BLaER1 (cell line): ENCODE data around the gene WWOX.

Experiments
- H3K27ac ChIP-seq: shearing (Covaris generic); formaldehyde crosslinking; 2 replicates; pipeline ENCODE4 v1.8.1; 2022
- H3K27me3 ChIP-seq: shearing (Covaris generic); formaldehyde crosslinking; 2 replicates; pipeline ENCODE4 v1.8.1; 2022
- H3K36me3 ChIP-seq: shearing (Covaris generic); formaldehyde crosslinking; 2 replicates; pipeline ENCODE4 v1.8.1; 2022
- H3K4me1 ChIP-seq: shearing (Covaris generic); formaldehyde crosslinking; 2 replicates; pipeline ENCODE4 v1.8.1; 2022
- H3K4me2 ChIP-seq: shearing (Covaris generic); formaldehyde crosslinking; 2 replicates; pipeline ENCODE4 v1.8.1; 2022
- H3K4me3 ChIP-seq: shearing (Covaris generic); formaldehyde crosslinking; 2 replicates; pipeline ENCODE4 v1.8.1; 2022
- H3K9ac ChIP-seq: shearing (Covaris generic); formaldehyde crosslinking; 2 replicates; pipeline ENCODE4 v1.8.1; 2022
- H3K9me3 ChIP-seq: shearing (Covaris generic); formaldehyde crosslinking; 2 replicates; pipeline ENCODE4 v1.8.1; 2022
- H4K20me1 ChIP-seq: shearing (Covaris generic); formaldehyde crosslinking; 2 replicates; pipeline ENCODE4 v1.8.1; 2022
- Cebpa-rat ChIP-seq: shearing (Covaris generic); IDR thresholded peaks from 2 replicates; pipeline ENCODE4 v1.8.1; 2022

Gene WWOX

DNA sequence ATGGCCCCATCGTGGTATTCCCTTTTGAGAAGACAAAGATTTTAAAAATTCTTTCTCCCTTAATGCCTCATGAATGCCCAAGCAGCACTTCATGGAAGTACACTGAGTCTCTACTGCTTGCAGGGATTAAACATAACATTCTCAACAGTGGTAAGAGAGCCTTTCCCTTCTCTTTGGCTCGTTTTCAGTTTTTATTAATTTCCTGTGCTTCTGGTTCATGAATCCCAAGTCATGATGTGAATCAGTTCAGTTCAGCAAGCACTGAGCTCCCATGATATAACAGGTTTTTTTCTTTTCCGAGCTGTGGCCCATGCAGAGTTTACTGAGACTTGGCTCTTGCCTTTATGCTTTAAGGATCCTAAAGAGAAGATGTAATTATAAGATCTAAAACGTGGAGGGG lies 175.3 kb downstream of the WWOX start:
- no peaks in the 10 kb centered on the region for H3K4me1 ChIP-seq
- no peak overlapping the region for H3K4me3 ChIP-seq
- no peak overlapping the region for H3K27ac ChIP-seq
- no peaks in the 10 kb centered on the region for H3K9me3 ChIP-seq
- no peak overlapping the region for H3K4me2 ChIP-seq
- no peaks in the 10 kb centered on the region for H3K36me3 ChIP-seq
- no peaks in the 10 kb centered on the region for H3K27me3 ChIP-seq
- no peak for TF ChIP-seq Cebpa-rat
- H3K9ac ChIP-seq: no peak overlapping the region
- H4K20me1 ChIP-seq: no peaks in the 10 kb centered on the region

DNA sequence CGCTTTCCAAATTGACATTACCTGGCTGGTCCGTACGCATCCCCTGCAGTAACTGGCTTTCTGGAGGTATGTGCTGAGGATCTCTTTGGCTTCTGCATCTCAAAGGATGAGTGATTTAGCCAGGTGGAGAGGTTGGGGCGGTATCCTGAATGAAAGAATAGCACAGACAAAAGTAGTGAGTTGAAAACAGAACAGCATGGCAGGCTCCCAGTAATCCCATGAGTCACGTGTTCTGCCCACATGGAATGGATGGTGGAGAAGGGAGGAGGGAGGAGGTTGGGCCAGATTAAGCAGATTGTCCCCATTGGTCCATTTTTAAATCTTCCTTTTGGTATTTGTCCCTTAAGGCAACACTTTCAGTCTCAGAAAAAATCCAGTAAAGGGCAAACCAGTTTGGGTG lies 176.0 kb downstream of the WWOX start:
- Histone ChIP-seq H3K9ac (no peak overlapping the region), H3K27me3 (no peaks in the 10 kb centered on the region), H3K9me3 (no peaks in the 10 kb centered on the region), H3K36me3 (no peaks in the 10 kb centered on the region), H3K4me3 (no peak overlapping the region), H4K20me1 (no peaks in the 10 kb centered on the region), H3K27ac (no peak overlapping the region), H3K4me2 (no peak overlapping the region), H3K4me1 (no peaks in the 10 kb centered on the region)
- TF ChIP-seq Cebpa-rat: no peak

DNA sequence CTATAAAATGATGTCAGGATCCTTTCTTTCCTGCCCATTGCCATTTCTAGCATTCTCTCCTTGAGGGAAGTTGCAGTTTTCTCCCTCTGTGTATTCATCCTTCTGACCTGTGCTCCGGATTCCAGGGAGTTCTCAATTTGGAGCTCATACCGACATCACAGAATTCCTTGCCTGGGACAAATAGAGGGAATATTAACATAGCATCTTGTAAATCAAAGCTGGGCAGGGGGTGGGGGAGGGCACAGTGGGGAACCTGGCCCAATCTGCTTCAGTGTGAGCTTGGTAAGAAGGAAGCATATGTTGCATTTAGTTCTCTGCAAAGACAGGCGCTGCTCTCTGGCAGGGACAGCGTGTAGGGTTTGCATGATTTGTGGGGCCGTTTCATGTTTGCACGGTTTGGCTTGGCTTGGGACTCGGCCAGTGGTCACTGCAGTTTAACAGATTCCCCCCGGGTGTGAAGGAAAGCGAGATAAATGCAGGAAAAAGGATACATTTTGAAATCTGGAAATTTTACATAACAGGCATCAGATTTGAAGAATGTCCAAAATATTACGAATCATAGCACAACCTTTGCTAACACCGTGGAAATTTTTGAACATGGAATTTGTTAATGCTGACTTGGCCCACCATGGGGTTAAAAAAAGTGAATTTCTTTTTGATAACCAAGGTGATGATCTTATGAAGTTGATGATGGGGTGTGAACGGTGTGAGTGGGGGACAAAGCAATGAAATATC lies 178.0 kb downstream of the WWOX start:
- Histone ChIP-seq H3K27me3 (no peaks in the 10 kb centered on the region), H3K4me3 (no peak overlapping the region), H3K4me1 (no peaks in the 10 kb centered on the region), H4K20me1 (no peaks in the 10 kb centered on the region), H3K36me3 (no peaks in the 10 kb centered on the region), H3K27ac (no peak overlapping the region), H3K9me3 (no peaks in the 10 kb centered on the region), H3K9ac (no peak overlapping the region), H3K4me2 (no peak overlapping the region)
- no peak for TF ChIP-seq Cebpa-rat

DNA sequence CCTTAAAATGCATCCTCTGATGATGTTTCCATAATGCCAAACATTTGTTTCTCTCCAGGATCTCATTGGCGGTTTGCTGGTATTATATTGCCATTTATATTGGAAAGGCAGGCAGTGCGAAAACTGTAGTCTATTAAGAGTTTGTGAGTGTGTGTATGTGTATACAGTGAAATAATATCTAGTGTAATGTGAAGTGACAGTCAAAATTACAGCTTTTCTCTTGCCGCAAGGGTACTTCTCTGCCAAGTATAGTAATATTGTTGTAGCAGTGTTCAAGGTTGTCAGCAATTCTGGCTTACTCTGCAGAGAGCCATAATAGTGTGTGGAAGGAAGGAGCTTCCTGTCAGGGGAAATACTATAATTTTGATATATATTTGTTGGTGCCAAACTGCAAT lies 178.6 kb downstream of the WWOX start:
- H3K4me2 ChIP-seq: no peak overlapping the region
- H3K27ac ChIP-seq: no peak overlapping the region
- no peaks in the 10 kb centered on the region for H3K9me3 ChIP-seq
- no peaks in the 10 kb centered on the region for H3K36me3 ChIP-seq
- H3K9ac ChIP-seq: no peak overlapping the region
- no peaks in the 10 kb centered on the region for H3K27me3 ChIP-seq
- no peak overlapping the region for H3K4me3 ChIP-seq
- H4K20me1 ChIP-seq: no peaks in the 10 kb centered on the region
- TF ChIP-seq Cebpa-rat: no peak
- no peaks in the 10 kb centered on the region for H3K4me1 ChIP-seq

DNA sequence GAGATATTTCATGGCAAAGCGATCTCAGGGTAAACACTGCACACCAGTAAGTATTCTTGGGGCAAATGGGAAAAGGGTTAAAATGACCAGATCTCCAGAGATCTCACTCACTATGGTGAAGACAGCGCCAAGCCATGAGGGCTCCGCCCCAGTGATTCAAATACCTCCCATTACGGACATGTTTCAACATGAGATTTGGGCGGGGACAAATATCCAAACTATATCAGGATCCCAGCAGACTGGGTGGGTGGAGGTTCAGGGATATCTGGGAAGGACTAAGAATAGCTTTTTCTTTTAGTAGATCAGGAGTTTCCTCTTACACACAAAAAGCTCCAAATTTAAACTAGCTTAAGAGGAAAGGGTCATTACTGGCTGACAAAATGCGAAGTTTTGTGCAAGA lies 181.7 kb downstream of the WWOX start:
- Histone ChIP-seq H3K27ac (no peak overlapping the region), H3K36me3 (no peaks in the 10 kb centered on the region), H3K4me3 (no peak overlapping the region), H4K20me1 (no peaks in the 10 kb centered on the region), H3K9me3 (no peaks in the 10 kb centered on the region), H3K27me3 (no peaks in the 10 kb centered on the region), H3K4me2 (no peak overlapping the region), H3K4me1 (no peaks in the 10 kb centered on the region), H3K9ac (no peak overlapping the region)
- TF ChIP-seq Cebpa-rat: no peak

DNA sequence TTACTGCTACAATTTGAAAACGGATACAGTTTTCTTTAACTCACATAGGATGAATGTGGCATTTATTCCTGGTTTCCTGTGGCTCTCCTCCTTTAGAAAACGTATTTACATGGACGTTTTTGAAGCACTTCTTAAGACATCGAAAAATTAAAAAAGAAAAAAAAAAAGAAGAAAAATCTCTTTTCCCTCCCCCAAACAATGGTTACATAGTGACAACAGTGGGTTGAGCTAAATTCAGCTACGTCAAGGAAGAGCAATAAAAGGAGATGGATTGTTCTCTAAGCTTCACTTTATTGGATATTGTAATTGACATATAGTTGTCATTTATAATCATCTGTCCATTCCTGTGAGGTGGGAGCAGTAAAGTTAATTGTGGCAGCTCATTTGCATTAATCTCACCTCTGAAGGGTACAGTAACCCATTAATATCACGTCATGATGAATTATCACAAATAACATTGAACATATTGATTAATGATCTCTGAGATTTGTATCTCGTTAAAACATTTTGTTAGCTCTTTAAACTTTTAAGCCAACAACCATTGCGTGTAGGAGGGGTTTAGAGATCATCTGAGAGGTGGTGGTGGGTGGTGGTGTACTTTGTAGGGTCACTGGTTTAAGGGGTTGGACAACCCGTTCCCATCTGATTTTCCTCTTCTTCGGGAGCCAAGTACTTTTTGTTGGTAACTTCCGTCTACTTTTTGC lies 184.2 kb downstream of the WWOX start:
- Histone ChIP-seq H4K20me1 (no peaks in the 10 kb centered on the region), H3K36me3 (no peaks in the 10 kb centered on the region), H3K4me3 (no peak overlapping the region), H3K27ac (no peak overlapping the region), H3K27me3 (no peaks in the 10 kb centered on the region), H3K4me1 (no peaks in the 10 kb centered on the region), H3K9me3 (no peaks in the 10 kb centered on the region), H3K9ac (no peak overlapping the region), H3K4me2 (no peak overlapping the region)
- TF ChIP-seq Cebpa-rat: no peak

DNA sequence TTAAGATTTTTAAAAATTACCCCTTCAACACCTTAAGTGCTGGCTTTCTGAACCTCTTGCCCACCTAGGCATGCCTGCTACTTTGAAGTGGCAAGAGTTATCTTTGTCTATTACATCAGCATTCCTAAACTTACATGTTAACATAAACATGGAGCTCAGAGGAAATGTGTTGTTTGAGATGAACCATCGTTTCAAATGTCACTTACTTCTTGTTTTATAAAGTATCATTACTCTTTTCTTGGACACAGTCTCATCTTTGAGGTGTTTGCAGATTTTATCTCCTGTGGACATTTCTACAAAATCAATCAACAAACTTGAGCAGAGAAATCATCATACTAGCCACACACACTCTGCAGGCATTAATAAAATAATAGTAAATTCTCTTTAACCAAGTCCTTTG lies 184.9 kb downstream of the WWOX start:
- no peaks in the 10 kb centered on the region for H3K4me1 ChIP-seq
- no peak overlapping the region for H3K9ac ChIP-seq
- H4K20me1 ChIP-seq: no peaks in the 10 kb centered on the region
- no peak overlapping the region for H3K4me3 ChIP-seq
- no peak overlapping the region for H3K27ac ChIP-seq
- H3K9me3 ChIP-seq: no peaks in the 10 kb centered on the region
- H3K4me2 ChIP-seq: no peak overlapping the region
- H3K36me3 ChIP-seq: no peaks in the 10 kb centered on the region
- TF ChIP-seq Cebpa-rat: no peak
- H3K27me3 ChIP-seq: no peaks in the 10 kb centered on the region

DNA sequence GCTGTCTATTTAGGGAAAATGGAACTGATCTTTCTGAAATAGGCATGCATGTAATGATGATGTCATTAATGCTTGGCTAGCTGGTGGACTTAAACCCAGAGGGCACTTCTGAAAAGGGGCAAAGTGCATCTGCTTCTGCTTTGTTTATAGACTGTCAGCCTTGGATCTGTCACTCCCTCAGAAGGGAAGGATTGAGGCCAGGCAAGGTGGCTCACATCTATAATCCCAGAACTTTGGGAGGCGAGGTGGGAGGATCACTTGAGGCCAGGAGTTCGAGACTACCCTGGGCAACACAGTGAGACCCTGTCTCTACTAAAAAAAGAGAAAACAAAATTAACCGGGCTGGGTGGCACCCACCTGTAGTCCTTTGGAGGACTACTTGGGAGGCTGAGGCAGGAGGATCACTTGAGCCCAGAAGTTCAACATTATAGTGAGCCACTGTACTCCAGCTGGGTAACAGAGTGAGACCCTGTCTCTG lies 185.5 kb downstream of the WWOX start:
- no peak overlapping the region for H3K27ac ChIP-seq
- H3K4me2 ChIP-seq: no peak overlapping the region
- no peaks in the 10 kb centered on the region for H3K27me3 ChIP-seq
- no peak overlapping the region for H3K4me3 ChIP-seq
- no peaks in the 10 kb centered on the region for H3K36me3 ChIP-seq
- no peak for TF ChIP-seq Cebpa-rat
- no peaks in the 10 kb centered on the region for H4K20me1 ChIP-seq
- H3K4me1 ChIP-seq: no peaks in the 10 kb centered on the region
- H3K9me3 ChIP-seq: no peaks in the 10 kb centered on the region
- H3K9ac ChIP-seq: no peak overlapping the region

DNA sequence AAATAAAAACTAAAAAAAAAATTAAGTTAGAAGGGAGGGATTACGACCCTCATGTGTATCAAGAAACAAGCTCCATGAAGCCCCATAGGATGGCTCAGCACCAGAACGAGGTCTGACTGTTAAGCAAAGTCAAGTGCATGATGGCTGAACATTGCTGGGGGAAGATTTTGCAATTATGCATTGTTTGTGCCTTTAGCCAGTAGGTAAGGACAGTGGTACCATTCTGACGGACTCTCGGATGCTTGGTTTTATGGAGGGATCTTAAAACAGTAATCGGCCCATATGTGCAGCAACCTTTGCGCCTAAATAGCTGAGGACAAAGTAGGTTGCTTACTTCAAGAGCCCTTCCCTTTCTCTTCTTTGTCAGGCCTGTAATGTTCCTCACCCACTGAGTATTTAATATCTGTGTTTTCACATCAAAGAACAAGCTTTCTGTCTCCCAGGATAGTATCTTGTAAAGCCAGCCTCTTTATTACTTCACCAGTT lies 186.0 kb downstream of the WWOX start:
- H3K27me3 ChIP-seq: no peaks in the 10 kb centered on the region
- no peak overlapping the region for H3K4me2 ChIP-seq
- no peaks in the 10 kb centered on the region for H4K20me1 ChIP-seq
- TF ChIP-seq Cebpa-rat: no peak
- H3K4me1 ChIP-seq: no peaks in the 10 kb centered on the region
- H3K4me3 ChIP-seq: no peak overlapping the region
- H3K9me3 ChIP-seq: no peaks in the 10 kb centered on the region
- H3K27ac ChIP-seq: no peak overlapping the region
- no peak overlapping the region for H3K9ac ChIP-seq
- H3K36me3 ChIP-seq: no peaks in the 10 kb centered on the region

DNA sequence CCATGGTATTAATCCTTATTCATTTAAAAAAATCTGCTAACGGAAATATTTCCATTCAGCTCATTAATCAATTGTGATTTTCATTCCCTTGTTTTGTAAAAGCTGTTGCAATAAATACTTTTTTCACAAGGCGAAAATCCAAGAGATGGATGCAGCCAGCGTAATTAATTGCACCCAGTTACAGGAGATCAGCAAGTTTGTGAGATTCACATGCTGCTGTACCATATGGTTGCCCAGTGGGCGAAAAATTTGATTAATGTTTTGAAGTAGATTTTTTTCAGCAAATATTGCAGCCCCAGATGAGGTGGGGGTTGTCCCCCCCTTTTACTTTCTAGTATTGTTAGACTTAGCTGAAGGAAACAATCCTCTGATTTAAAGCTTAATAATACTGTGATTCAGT lies 186.6 kb downstream of the WWOX start:
- Histone ChIP-seq H3K9ac (no peak overlapping the region), H3K27ac (no peak overlapping the region), H3K9me3 (no peaks in the 10 kb centered on the region), H3K4me2 (no peak overlapping the region), H3K4me3 (no peak overlapping the region), H3K4me1 (no peaks in the 10 kb centered on the region), H3K36me3 (no peaks in the 10 kb centered on the region), H3K27me3 (no peaks in the 10 kb centered on the region), H4K20me1 (no peaks in the 10 kb centered on the region)
- no peak for TF ChIP-seq Cebpa-rat
